Stomach (tissue), 4 donors: ENCODE results near the gene SLC38A11.

Source experiments
- EP300 ChIP-seq: sonication (generic); formaldehyde crosslinking; IDR thresholded peaks from one replicate; pipeline ENCODE4 v1.6.1; 2017; ENCODE audit warnings: antibody characterized with exemption
- POLR2AphosphoS5 ChIP-seq, 3 donors: sonication (generic); formaldehyde crosslinking; IDR thresholded peaks; one replicate each; pipeline ENCODE4 v1.6.1; 2016; ENCODE audit warnings: antibody characterized with exemption in 3 of 3
- TF ChIP-seq, protein P1 (sequence below), 7 experiments: fragments of 450-650 bp in 4 of 7; fragments of 200-600 bp in 3 of 7; sonication (generic) in 3 of 7; IDR thresholded peaks; one replicate each; pipeline ENCODE4 v1.5.1; 2016 to 2019; ENCODE audit warnings: antibody characterized with exemption in 7 of 7, control low read depth in 2 of 7, mild to moderate bottlenecking in 1 of 7

GRCh38 chr2:164932377-164932776, 22.9 kb downstream of the SLC38A11 start:
- TF ChIP-seq EP300 (no peak), POLR2AphosphoS5 (IDR thresholded peaks at IDR 0.05) (no peak)
- TF ChIP-seq, protein P1, sequence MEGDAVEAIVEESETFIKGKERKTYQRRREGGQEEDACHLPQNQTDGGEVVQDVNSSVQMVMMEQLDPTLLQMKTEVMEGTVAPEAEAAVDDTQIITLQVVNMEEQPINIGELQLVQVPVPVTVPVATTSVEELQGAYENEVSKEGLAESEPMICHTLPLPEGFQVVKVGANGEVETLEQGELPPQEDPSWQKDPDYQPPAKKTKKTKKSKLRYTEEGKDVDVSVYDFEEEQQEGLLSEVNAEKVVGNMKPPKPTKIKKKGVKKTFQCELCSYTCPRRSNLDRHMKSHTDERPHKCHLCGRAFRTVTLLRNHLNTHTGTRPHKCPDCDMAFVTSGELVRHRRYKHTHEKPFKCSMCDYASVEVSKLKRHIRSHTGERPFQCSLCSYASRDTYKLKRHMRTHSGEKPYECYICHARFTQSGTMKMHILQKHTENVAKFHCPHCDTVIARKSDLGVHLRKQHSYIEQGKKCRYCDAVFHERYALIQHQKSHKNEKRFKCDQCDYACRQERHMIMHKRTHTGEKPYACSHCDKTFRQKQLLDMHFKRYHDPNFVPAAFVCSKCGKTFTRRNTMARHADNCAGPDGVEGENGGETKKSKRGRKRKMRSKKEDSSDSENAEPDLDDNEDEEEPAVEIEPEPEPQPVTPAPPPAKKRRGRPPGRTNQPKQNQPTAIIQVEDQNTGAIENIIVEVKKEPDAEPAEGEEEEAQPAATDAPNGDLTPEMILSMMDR (IDR thresholded peaks at IDR 0.05), result no peak
